HG02884 (cell line): ENCODE results near the gene ARFGAP1.

ENCODE experiments used
- ATAC-seq: cut with Tn5 transposase; IDR thresholded peaks from one replicate; pipeline ENCODE4 v1.9.1; 2021; ENCODE audit warnings: mild to moderate bottlenecking, moderate library complexity; ENCODE audit not compliant: unreplicated experiment

The ARFGAP1 gene

GRCh38 chr20:63306673-63307537 is 34.3 kb downstream of the ARFGAP1 start:
- ATAC-seq: no peak

GRCh38 chr20:63307538-63308217 is 35.1 kb downstream of the ARFGAP1 start:
- no peak for ATAC-seq

- ATAC-seq: no peak
These were observed 35.8 kb downstream of the ARFGAP1 start for GRCh38 chr20:63308218-63308911.

GRCh38 chr20:63309261-63310071 is 36.9 kb downstream of the ARFGAP1 start:
- ATAC-seq: no peak

- ATAC-seq: no peak
These were observed 37.8 kb downstream of the ARFGAP1 start for GRCh38 chr20:63310265-63310991.

GRCh38 chr20:63311186-63311832 is 38.7 kb downstream of the ARFGAP1 start:
- ATAC-seq: no peak

GRCh38 chr20:63311833-63312243 is 39.2 kb downstream of the ARFGAP1 start:
- no peak for ATAC-seq

- no peak for ATAC-seq
These were observed 39.7 kb downstream of the ARFGAP1 start for GRCh38 chr20:63312273-63312672.

GRCh38 chr20:63312690-63313348 is 40.2 kb downstream of the ARFGAP1 start:
- no peak for ATAC-seq

- ATAC-seq: no peak
These were observed 40.9 kb downstream of the ARFGAP1 start for GRCh38 chr20:63313349-63314014.

GRCh38 chr20:63314015-63314471 is 41.4 kb downstream of the ARFGAP1 start:
- ATAC-seq: no peak

- no peak for ATAC-seq
These were observed 42.1 kb downstream of the ARFGAP1 start for GRCh38 chr20:63314566-63315239.

GRCh38 chr20:63315240-63315689 is 42.7 kb downstream of the ARFGAP1 start:
- no peak for ATAC-seq

- no peak for ATAC-seq
These were observed 43.3 kb downstream of the ARFGAP1 start for GRCh38 chr20:63315731-63316491.

- ATAC-seq: no peak
These were observed 43.9 kb downstream of the ARFGAP1 start for GRCh38 chr20:63316502-63316921.

- ATAC-seq: no peak
These were observed 44.4 kb downstream of the ARFGAP1 start for GRCh38 chr20:63317061-63317460.
